Neural progenitor cell (in vitro differentiated cells): Measurements from ENCODE around the gene GPR180. TPM values are rescaled to one million over a fixed set of nuclear protein-coding genes. Genes with fewer than 3 reads are reported as not detected.

ENCODE experiments used
- DNase-seq: peaks from one replicate; pipeline ENCODE4 v3.0.0-alpha.2; 2016; ENCODE audit warnings: low spot score
- H2AFZ ChIP-seq: fragments of 200-600 bp; sonication (generic); replicated peaks from 2 replicates; pipeline ENCODE4 v1.6.1; 2016; ENCODE audit warnings: antibody characterized with exemption
- H3F3A ChIP-seq: fragments of 200-600 bp; sonication (generic); 2 replicates; pipeline ENCODE4 v1.6.1; 2016; ENCODE audit warnings: antibody characterized with exemption, low read depth
- H3K27ac ChIP-seq: fragments of 200-600 bp; sonication (generic); 2 replicates; pipeline ENCODE4 v1.5.1; 2016; ENCODE audit warnings: mild to moderate bottlenecking
- H3K27me3 ChIP-seq: fragments of 200-600 bp; sonication (generic); 2 replicates; pipeline ENCODE4 v1.6.1; 2016; ENCODE audit warnings: mild to moderate bottlenecking, moderate library complexity
- H3K36me3 ChIP-seq: fragments of 200-600 bp; sonication (generic); 2 replicates; pipeline ENCODE4 v1.5.1; 2016
- H3K4me1 ChIP-seq: fragments of 200-600 bp; sonication (generic); 2 replicates; pipeline ENCODE4 v1.6.1; 2016; ENCODE audit warnings: mixed run types
- H3K4me2 ChIP-seq: fragments of 200-600 bp; sonication (generic); 2 replicates; pipeline ENCODE4 v1.6.1; 2016
- H3K4me3 ChIP-seq: fragments of 200-600 bp; sonication (generic); 2 replicates; pipeline ENCODE4 v1.5.1; 2016
- H3K79me2 ChIP-seq: fragments of 200-600 bp; sonication (generic); 2 replicates; pipeline ENCODE4 v1.6.1; 2016; ENCODE audit warnings: low read depth
- H3K9ac ChIP-seq: fragments of 200-600 bp; sonication (generic); 2 replicates; pipeline ENCODE4 v1.6.1; 2016
- H3K9me3 ChIP-seq: fragments of 200-600 bp; sonication (generic); 2 replicates; pipeline ENCODE4 v1.5.1; 2016; ENCODE audit warnings: low read depth
- H4K20me1 ChIP-seq: fragments of 200-600 bp; sonication (generic); 2 replicates; pipeline ENCODE4 v1.6.1; 2016; ENCODE audit warnings: low read depth
- H3K27ac Mint-ChIP-seq: 3 replicates; pipeline ENCODE4 v1.8.0; 2021; ENCODE audit warnings: mixed read lengths
- H3K27me3 Mint-ChIP-seq: 2 replicates; pipeline ENCODE4 v1.8.0; 2022; ENCODE audit warnings: low read depth, mild to moderate bottlenecking, inconsistent platforms, moderate library complexity, mixed read lengths; ENCODE audit not compliant: insufficient read depth
- H3K36me3 Mint-ChIP-seq: 3 replicates; pipeline ENCODE4 v1.8.0; 2021; ENCODE audit warnings: mixed read lengths
- H3K4me1 Mint-ChIP-seq: 3 replicates; pipeline ENCODE4 v1.8.0; 2021; ENCODE audit warnings: mixed read lengths
- H3K4me3 Mint-ChIP-seq: 3 replicates; pipeline ENCODE4 v1.8.0; 2021; ENCODE audit warnings: mild to moderate bottlenecking, moderate library complexity, mixed read lengths
- H3K9me3 Mint-ChIP-seq: 3 replicates; pipeline ENCODE4 v1.8.0; 2020; ENCODE audit warnings: mixed read lengths
- EZH2 ChIP-seq: fragments of 200-600 bp; sonication (generic); IDR thresholded peaks from 2 replicates; pipeline ENCODE4 v1.6.1; 2017; ENCODE audit warnings: antibody characterized with exemption, mild to moderate bottlenecking, moderate library complexity
- EZH2phosphoT487 ChIP-seq: fragments of 200-600 bp; sonication (generic); IDR thresholded peaks from 2 replicates; pipeline ENCODE4 v1.6.1; 2017; ENCODE audit warnings: antibody characterized with exemption
- total RNA-seq: library from RNA; depleted of rRNA; stranded (reverse); fragments of >200 nt; gene quantifications from 2 replicates; pipeline ENCODE4 v1.2.3, GENCODE V29; 2015; ENCODE audit warnings: low replicate concordance
- TF ChIP-seq, protein P1 (sequence below): fragments of 200-600 bp; sonication (generic); IDR thresholded peaks from 2 replicates; pipeline ENCODE4 v1.5.1; 2017; ENCODE audit warnings: antibody characterized with exemption, mild to moderate bottlenecking

The GPR180 gene
- 9.7 and 16.5 TPM in 2 replicates for total RNA-seq

GRCh38 chr13:94601446-94602431 lies at the start of gene GPR180:
Gene GPR180, plus strand, starts transcription at chr13:94601857. Its CDS starts 71 bp downstream, at chr13:94601928.
- peaks cover 3% of the 10 kb centered on the region for H3K27me3 Mint-ChIP-seq
- H3K4me2 ChIP-seq = peak within 1 kb of the TSS; percentile 78
- peaks cover 8% of the 10 kb centered on the region for H3K4me1 Mint-ChIP-seq
- peaks cover 9% of the 10 kb centered on the region for H3F3A ChIP-seq
- H2AFZ ChIP-seq = peak within 1 kb of the TSS; percentile 56
- H3K79me2 ChIP-seq = peaks cover 35% of the 10 kb centered on the region
- TF ChIP-seq EZH2 (no peak), EZH2phosphoT487 (no peak)
- TF ChIP-seq, protein P1, sequence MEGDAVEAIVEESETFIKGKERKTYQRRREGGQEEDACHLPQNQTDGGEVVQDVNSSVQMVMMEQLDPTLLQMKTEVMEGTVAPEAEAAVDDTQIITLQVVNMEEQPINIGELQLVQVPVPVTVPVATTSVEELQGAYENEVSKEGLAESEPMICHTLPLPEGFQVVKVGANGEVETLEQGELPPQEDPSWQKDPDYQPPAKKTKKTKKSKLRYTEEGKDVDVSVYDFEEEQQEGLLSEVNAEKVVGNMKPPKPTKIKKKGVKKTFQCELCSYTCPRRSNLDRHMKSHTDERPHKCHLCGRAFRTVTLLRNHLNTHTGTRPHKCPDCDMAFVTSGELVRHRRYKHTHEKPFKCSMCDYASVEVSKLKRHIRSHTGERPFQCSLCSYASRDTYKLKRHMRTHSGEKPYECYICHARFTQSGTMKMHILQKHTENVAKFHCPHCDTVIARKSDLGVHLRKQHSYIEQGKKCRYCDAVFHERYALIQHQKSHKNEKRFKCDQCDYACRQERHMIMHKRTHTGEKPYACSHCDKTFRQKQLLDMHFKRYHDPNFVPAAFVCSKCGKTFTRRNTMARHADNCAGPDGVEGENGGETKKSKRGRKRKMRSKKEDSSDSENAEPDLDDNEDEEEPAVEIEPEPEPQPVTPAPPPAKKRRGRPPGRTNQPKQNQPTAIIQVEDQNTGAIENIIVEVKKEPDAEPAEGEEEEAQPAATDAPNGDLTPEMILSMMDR = no peak
- H3K9me3 Mint-ChIP-seq = peaks cover 8% of the 10 kb centered on the region
- H3K27ac ChIP-seq = peak within 1 kb of the TSS; percentile 59
- peaks cover 12% of the 10 kb centered on the region for H3K4me1 ChIP-seq
- H3K9ac ChIP-seq = no peak within 1 kb of the TSS
- H3K36me3 Mint-ChIP-seq = peaks cover 2% of the 10 kb centered on the region
- H3K4me3 Mint-ChIP-seq = peak within 1 kb of the TSS; percentile 91
- DNase-seq = peak; percentile 99
- peaks cover 12% of the 10 kb centered on the region for H4K20me1 ChIP-seq
- H3K27ac Mint-ChIP-seq = peak within 1 kb of the TSS; percentile 37
- H3K9me3 ChIP-seq = peaks cover 3% of the 10 kb centered on the region
- peaks cover 6% of the 10 kb centered on the region for H3K36me3 ChIP-seq
- H3K27me3 ChIP-seq = peaks cover 8% of the 10 kb centered on the region
- peak within 1 kb of the TSS; percentile 53 for H3K4me3 ChIP-seq

DNA sequence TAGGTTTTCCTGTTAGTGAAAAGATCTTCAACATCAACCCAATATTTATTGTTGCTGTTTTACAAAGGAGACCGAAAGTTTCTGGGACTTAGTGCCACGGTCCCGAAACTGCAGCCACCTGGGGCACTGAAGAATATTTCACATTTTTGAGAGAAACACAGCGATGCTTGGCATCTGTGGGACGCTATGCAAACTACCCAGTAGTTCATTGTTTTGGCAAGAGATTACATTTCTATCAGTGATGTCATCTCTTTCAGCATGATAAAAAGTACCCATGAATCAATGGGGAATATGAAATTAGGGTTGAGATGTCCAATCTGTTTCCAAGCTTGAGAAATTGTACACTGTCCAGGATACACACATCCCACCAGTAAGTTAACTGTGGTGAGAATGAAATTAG lies 49.6 kb upstream of the GPR180 start:
- Histone ChIP-seq H2AFZ (no peak overlapping the region), H3K27me3 (peaks cover 5% of the 10 kb centered on the region), H3K4me3 (no peak overlapping the region), H3K79me2 (no peaks in the 10 kb centered on the region), H3K36me3 (no peaks in the 10 kb centered on the region), H3F3A (peaks cover 29% of the 10 kb centered on the region), H3K4me2 (no peak overlapping the region), H3K9ac (no peak overlapping the region), H3K27ac (no peak overlapping the region), H3K9me3 (no peaks in the 10 kb centered on the region), H3K4me1 (peaks cover 8% of the 10 kb centered on the region), H4K20me1 (no peaks in the 10 kb centered on the region)
- Mint-ChIP-seq H3K36me3 (peaks cover 4% of the 10 kb centered on the region), H3K9me3 (peaks cover 5% of the 10 kb centered on the region), H3K4me1 (peaks cover 22% of the 10 kb centered on the region), H3K4me3 (no peak overlapping the region), H3K27me3 (peaks cover 23% of the 10 kb centered on the region), H3K27ac (no peak overlapping the region)
- no peak for TF ChIP-seq EZH2phosphoT487
- DNase-seq = no peak

DNA sequence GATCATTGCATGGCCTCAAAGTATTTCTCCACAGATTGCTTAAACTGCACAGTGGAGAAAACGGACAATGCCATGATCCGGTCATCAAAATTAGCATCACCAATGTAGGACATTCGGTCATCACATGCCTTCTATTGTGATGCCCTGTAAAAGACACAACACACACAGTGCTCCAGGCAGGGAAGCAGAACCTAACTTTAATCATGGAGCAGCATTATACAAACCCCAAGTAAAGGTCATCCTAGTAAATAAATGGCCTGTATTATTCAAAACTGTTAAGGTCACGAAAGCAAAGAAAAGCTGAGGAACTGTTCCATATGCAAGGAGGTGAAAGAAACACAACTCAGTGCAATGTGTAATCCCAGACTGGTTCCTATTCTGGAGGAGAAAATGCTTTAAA lies 47.9 kb upstream of the GPR180 start:
- Mint-ChIP-seq H3K27me3 (peaks cover 20% of the 10 kb centered on the region), H3K27ac (no peak overlapping the region), H3K36me3 (peaks cover 4% of the 10 kb centered on the region), H3K4me1 (peaks cover 16% of the 10 kb centered on the region), H3K4me3 (no peak overlapping the region), H3K9me3 (peaks cover 5% of the 10 kb centered on the region)
- Histone ChIP-seq H3K9me3 (no peaks in the 10 kb centered on the region), H3F3A (peaks cover 25% of the 10 kb centered on the region), H3K36me3 (no peaks in the 10 kb centered on the region), H3K4me3 (no peak overlapping the region), H3K4me2 (no peak overlapping the region), H3K4me1 (peaks cover 8% of the 10 kb centered on the region), H3K9ac (no peak overlapping the region), H3K79me2 (no peaks in the 10 kb centered on the region), H3K27me3 (peaks cover 5% of the 10 kb centered on the region), H2AFZ (no peak overlapping the region), H4K20me1 (no peaks in the 10 kb centered on the region), H3K27ac (no peak overlapping the region)
- TF ChIP-seq EZH2 = no peak
- TF ChIP-seq, protein P1 = no peak
- DNase-seq = no peak

- Histone ChIP-seq H3K4me1 (no peaks in the 10 kb centered on the region), H3F3A (peaks cover 2% of the 10 kb centered on the region), H4K20me1 (no peaks in the 10 kb centered on the region), H3K9ac (no peak overlapping the region), H2AFZ (peak overlapping the region; percentile 43), H3K4me3 (no peak overlapping the region), H3K27me3 (peaks cover 2% of the 10 kb centered on the region), H3K27ac (no peak overlapping the region), H3K4me2 (no peak overlapping the region), H3K79me2 (no peaks in the 10 kb centered on the region), H3K9me3 (no peaks in the 10 kb centered on the region), H3K36me3 (no peaks in the 10 kb centered on the region)
- H3K9me3 Mint-ChIP-seq = no peaks in the 10 kb centered on the region
- H3K27ac Mint-ChIP-seq = no peak overlapping the region
- no peak for TF ChIP-seq EZH2phosphoT487
- H3K27me3 Mint-ChIP-seq = peaks cover 11% of the 10 kb centered on the region
- H3K36me3 Mint-ChIP-seq = no peaks in the 10 kb centered on the region
- H3K4me1 Mint-ChIP-seq = peaks cover 7% of the 10 kb centered on the region
- no peak for DNase-seq
- H3K4me3 Mint-ChIP-seq = no peak overlapping the region
These were observed 45.6 kb upstream of the GPR180 start for GRCh38 chr13:94556041-94556440.
